Smooth muscle cell (in vitro differentiated cells): ENCODE measurements around the gene TSPYL4. TPM values are rescaled to one million over a fixed set of nuclear protein-coding genes. Genes with fewer than 3 reads are reported as not detected.
A peak's percentile ranks its signal among the peaks of the same experiment; 100 is the strongest.

ENCODE experiments used
- DNase-seq: peaks from one replicate; lab custom pipeline; 2025; ENCODE audit not compliant: unreplicated experiment; lab: John Stamatoyannopoulos, UW
- H2AFZ ChIP-seq: fragments of 200-600 bp; sonication (generic); 2 replicates; pipeline ENCODE4 v1.6.0; 2016; ENCODE audit warnings: antibody characterized with exemption, low read depth, mild to moderate bottlenecking
- H3F3A ChIP-seq: fragments of 200-600 bp; sonication (generic); 2 replicates; pipeline ENCODE4 v1.6.0; 2017; ENCODE audit warnings: antibody characterized with exemption, low read depth
- H3K27ac ChIP-seq: fragments of 200-600 bp; sonication (generic); 2 replicates; pipeline ENCODE4 v1.5.1; 2016; ENCODE audit warnings: low read depth, mild to moderate bottlenecking
- H3K27me3 ChIP-seq: fragments of 200-600 bp; sonication (generic); 2 replicates; pipeline ENCODE4 v1.6.1; 2016; ENCODE audit warnings: low read depth, mild to moderate bottlenecking
- H3K36me3 ChIP-seq: fragments of 200-600 bp; sonication (generic); 2 replicates; pipeline ENCODE4 v1.5.1; 2016; ENCODE audit warnings: low read depth
- H3K4me1 ChIP-seq: fragments of 200-600 bp; sonication (generic); 2 replicates; pipeline ENCODE4 v1.5.1; 2016; ENCODE audit warnings: low read depth
- H3K4me2 ChIP-seq: fragments of 200-600 bp; sonication (generic); 2 replicates; pipeline ENCODE4 v1.6.0; 2016; ENCODE audit warnings: mild to moderate bottlenecking
- H3K4me3 ChIP-seq: fragments of 200-600 bp; sonication (generic); 2 replicates; pipeline ENCODE4 v1.5.1; 2016; ENCODE audit warnings: mild to moderate bottlenecking
- H3K79me2 ChIP-seq: fragments of 200-600 bp; sonication (generic); 2 replicates; pipeline ENCODE4 v1.6.0; 2016; ENCODE audit warnings: low read depth, mild to moderate bottlenecking
- H3K9ac ChIP-seq: fragments of 200-600 bp; sonication (generic); 2 replicates; pipeline ENCODE4 v1.6.0; 2016; ENCODE audit warnings: low read depth
- H3K9me3 ChIP-seq: fragments of 200-600 bp; sonication (generic); replicated peaks from 2 replicates; pipeline ENCODE4 v1.5.1; 2016; ENCODE audit warnings: low read depth
- H4K20me1 ChIP-seq: fragments of 200-600 bp; sonication (generic); 2 replicates; pipeline ENCODE4 v1.6.0; 2016; ENCODE audit warnings: low read depth
- CTCF ChIP-seq: fragments of 200-600 bp; sonication (generic); IDR thresholded peaks from 2 replicates; pipeline ENCODE4 v1.5.1; 2017; ENCODE audit warnings: borderline replicate concordance, mild to moderate bottlenecking, antibody characterized with exemption; ENCODE audit not compliant: insufficient read depth, poor library complexity, severe bottlenecking
- WGBS: methylation state at CpG from one replicate; pipeline ENCODE4 v1.1.7; 2016; ENCODE audit warnings: low lambda C conversion rate; 5-methylcytosine and 5-hydroxymethylcytosine counted together
- polyA plus RNA-seq: library from polyadenylated mRNA; unstranded; fragments of >200 nt; fragmentation: Nextera tagmentation; extraction: Ambion mirVana; gene quantifications from 2 replicates; pipeline ENCODE4 v1.2.1, GENCODE V29; 2016
- total RNA-seq: library from RNA; depleted of rRNA; stranded (reverse); fragments of >200 nt; gene quantifications from 2 replicates; pipeline ENCODE4 v1.2.3, GENCODE V29; 2014

TSPYL4 gene
- total and polyA plus RNA-seq, 2 experiments from 2014 or later, result 14.7 to 29.5 TPM

- Histone ChIP-seq H3F3A (no peaks in the 10 kb centered on the region), H3K36me3 (no peaks in the 10 kb centered on the region), H3K4me1 (peaks cover 38% of the 10 kb centered on the region), H3K9me3 (no peaks in the 10 kb centered on the region), H3K79me2 (peaks cover 52% of the 10 kb centered on the region), H4K20me1 (peaks cover 63% of the 10 kb centered on the region), H3K9ac (peak overlapping the region; percentile 77), H3K27ac (peak overlapping the region; percentile 5), H3K4me2 (peak overlapping the region; percentile 97), H2AFZ (no peak overlapping the region), H3K27me3 (no peaks in the 10 kb centered on the region), H3K4me3 (peak overlapping the region; percentile 97)
- DNase-seq, result no peak
- 31% methylated on average over 3 of the region's 3 CpGs for WGBS
- no peak for TF ChIP-seq CTCF
Measured at GRCh38 chr6:116277124-116277523, 23.2 kb upstream of the TSPYL4 start.

GRCh38 chr6:116271149-116271708 is 17.4 kb upstream of the TSPYL4 start:
- H3K9me3 ChIP-seq, result no peaks in the 10 kb centered on the region
- no peak for TF ChIP-seq CTCF
- no peak overlapping the region for H3K4me2 ChIP-seq
- H4K20me1 ChIP-seq, result peaks cover 35% of the 10 kb centered on the region
- no peak for DNase-seq
- no peak overlapping the region for H2AFZ ChIP-seq
- no peak overlapping the region for H3K4me3 ChIP-seq
- 61% methylated on average over 2 of the region's 2 CpGs for WGBS
- H3F3A ChIP-seq, result no peaks in the 10 kb centered on the region
- H3K9ac ChIP-seq, result no peak overlapping the region
- peaks cover 18% of the 10 kb centered on the region for H3K79me2 ChIP-seq
- no peaks in the 10 kb centered on the region for H3K27me3 ChIP-seq
- peaks cover 10% of the 10 kb centered on the region for H3K4me1 ChIP-seq
- no peaks in the 10 kb centered on the region for H3K36me3 ChIP-seq
- no peak overlapping the region for H3K27ac ChIP-seq

- Histone ChIP-seq H3K27me3 (no peaks in the 10 kb centered on the region), H3K4me2 (no peak overlapping the region), H3F3A (no peaks in the 10 kb centered on the region), H3K9me3 (no peaks in the 10 kb centered on the region), H2AFZ (no peak overlapping the region), H3K9ac (no peak overlapping the region), H4K20me1 (peaks cover 10% of the 10 kb centered on the region), H3K36me3 (no peaks in the 10 kb centered on the region), H3K4me1 (no peaks in the 10 kb centered on the region), H3K27ac (no peak overlapping the region), H3K4me3 (no peak overlapping the region), H3K79me2 (no peaks in the 10 kb centered on the region)
- 37% methylated on average over 3 of the region's 3 CpGs for WGBS
- peak; percentile 87 for TF ChIP-seq CTCF
- no peak for DNase-seq
Measured at GRCh38 chr6:116268589-116269293, 14.9 kb upstream of the TSPYL4 start.
